Activated naive CD4-positive, alpha-beta T cell treated with anti-CD3 and anti-CD28 coated beads, Interleukin-2, amount 50 U/mL, for 16 hours (primary cell): ENCODE measurements around the gene SRMS.

Experiments
- DNase-seq: peaks from one replicate; pipeline ENCODE4 v3.0.0-alpha.2; 2020

SRMS gene

DNA sequence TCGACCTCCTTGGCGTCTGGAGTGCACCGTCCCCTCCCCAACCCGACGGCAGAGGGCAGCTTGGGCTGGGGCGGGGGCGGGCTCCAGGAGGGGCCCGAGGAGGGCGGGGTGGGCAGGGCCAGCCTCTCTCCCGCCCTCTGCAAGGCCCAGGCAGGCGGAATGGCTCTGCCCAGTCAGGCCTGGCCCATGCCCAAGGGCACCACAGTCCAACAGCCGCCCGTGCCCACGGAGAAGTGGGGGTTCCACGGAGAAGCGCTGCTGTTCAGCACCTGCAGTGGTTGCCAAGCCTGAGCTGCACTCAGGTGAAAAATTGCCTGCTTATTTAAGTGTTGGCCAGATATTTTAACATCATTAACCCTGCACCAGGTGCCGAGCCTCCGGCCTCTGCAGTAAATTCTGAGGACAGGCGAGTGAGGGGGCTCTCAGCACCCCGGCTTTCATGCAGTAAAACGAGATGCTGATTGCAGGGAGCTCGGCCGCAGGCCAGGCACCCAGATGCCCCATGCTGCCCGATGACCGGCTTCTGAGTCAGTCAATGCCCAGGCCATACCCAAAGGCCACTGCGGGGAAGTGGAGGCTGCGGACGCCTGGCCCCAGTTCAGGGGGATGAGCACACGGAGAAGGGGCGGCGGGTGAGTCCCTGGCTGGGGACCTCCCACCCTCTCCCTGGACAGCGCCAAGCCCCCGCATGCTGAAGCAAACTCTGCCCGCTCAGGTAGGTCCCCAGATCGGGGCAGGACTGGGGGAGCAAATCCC lies at the start of gene SRMS:
Gene SRMS (minus strand): TSS at position 25 of the 756 bp plus-strand sequence. CDS start 286 bp downstream, outside the sequence.
- no peak for DNase-seq

DNA sequence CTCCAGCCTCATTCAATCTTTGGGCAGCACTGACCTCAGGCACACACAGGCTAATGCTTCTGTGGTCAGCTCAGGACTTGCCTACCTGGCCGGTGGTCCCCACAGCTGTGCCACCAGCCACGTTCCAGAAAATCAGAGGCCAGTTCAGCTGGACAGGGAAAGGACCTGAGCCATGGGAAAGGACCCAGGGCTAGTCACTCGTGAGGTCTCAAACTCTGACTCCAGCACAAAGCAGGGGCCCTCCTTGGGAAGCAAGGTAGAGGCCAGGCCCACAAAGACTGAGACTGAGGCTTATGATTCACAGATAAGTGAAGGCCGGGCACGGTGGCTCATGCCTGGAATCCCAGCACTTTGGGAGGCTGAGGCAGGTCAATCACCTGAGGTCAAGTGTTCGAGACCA lies 48.9 kb upstream of the SRMS start:
- no peak for DNase-seq

DNA sequence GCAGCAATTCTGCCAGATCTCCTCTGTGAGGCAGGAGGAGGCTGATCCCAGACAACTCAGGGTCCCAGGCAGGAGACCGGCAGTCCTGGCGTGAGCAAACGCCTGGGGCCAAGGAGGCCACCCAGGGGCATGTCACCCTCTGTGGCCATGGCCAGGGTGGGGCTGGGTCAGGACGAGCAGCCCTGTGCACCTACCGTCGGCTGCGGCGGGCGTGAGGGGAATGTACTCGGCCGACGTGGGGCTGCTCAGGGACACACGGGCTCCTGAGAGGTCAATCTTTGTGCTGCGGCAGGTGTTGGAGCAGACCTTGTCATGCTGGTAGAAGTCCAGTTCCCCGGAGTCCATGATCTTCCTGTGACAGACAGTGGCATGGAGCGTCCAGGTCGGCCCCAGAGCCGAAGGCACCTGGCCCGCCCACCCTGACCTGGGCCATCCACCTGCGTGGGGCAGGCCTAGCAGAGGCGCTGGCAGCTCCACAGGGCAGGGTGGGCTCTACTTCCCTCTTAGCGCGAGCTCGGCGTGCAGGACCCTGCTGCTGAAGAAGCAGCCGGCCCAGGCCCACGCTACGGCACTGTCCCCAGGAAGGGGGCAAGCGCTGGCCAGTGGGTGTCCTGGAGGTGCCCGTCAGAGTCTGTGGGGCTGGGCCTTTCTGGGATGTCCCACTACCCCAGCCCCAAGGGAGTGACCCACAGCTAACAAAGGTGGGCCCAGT lies 48.0 kb upstream of the SRMS start:
- no peak for DNase-seq

GRCh38 chr20:63594043-63594561 lies 46.6 kb upstream of the SRMS start:
- no peak for DNase-seq

GRCh38 chr20:63592661-63593060 lies 45.1 kb upstream of the SRMS start:
- DNase-seq: no peak

- no peak for DNase-seq
These were observed 44.3 kb upstream of the SRMS start for GRCh38 chr20:63591786-63592355.

DNA sequence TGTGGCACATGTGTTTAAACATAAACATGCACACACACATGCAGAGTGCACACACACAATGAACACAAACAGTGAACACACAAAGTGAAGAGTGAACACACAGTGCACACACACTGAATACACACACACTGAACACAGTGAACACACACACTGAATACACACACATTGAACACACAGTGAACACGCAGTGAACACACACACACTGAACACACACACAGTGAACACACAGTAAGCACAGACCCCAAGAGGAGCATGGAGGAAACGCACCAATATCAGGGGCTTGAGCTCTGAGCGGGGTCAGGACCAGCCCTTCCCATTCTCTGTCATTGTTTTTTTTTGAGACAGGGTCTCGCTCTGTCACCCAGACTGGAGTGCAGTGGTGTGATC lies 43.6 kb upstream of the SRMS start:
- DNase-seq: no peak

DNA sequence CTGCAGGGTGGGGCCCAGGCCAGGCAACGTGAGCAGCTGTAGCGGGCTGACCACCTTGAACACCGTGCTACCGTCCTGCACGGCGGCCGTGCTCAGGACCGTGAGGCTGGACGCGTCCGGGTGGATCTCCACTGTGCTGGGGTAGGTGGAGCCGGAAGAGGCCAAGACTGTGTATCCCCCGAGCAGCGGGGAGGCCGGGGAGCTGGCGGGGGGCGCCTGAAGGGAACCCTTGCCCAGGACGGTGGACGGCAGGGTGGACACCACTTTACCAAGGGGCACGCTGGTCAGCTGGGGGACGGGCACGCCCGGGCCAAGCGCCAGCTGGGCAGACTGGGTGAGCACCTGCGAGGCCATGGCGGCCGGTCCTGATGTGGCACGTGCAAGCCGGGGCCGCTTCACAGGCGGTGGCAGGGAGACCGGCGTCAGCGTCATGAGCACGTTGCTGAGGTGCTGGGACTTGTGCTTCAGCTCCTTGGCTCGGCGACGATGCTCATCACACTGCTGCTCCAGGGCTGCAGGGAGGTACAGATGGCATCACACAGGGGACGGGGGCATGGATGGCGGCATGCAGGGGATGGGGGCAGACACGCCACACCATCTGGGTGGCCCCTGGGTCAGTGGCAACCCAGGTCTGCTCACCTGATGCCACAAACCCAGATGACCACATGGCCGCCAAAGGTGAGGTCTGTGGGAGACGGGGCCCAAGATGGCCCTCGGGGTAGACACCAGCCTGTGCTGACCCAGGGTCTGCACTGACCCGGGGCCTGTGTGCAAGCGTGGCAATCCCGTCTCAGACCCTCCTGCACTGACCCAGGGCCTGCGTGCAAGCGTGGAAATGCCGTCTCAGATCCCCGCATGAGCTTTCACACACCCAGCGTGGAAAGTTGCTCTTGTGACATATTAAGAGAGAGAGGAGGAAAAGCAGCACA lies 42.9 kb upstream of the SRMS start:
- DNase-seq: no peak

- no peak for DNase-seq
These were observed 42.0 kb upstream of the SRMS start for GRCh38 chr20:63589261-63590217.

DNA sequence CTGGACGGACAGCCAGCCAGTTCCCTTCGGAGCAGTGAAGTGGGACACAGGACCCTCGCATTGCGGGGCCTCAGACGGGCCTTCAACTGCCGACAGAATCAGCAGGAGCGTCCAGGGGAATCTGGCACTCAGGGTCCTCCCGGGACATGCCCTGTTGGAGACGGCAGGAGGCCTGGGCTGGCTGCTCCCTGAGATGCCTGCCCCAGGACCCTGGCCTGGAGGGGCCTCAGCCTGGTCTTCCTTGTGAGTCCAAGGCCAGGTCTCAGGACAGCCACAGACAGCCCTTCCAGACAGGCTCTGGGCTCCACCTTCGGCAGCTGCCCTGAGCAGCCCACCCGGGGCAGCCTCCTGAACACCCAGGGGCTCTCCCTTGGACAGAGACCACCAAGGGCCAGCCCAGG lies 41.1 kb upstream of the SRMS start:
- DNase-seq: no peak

DNA sequence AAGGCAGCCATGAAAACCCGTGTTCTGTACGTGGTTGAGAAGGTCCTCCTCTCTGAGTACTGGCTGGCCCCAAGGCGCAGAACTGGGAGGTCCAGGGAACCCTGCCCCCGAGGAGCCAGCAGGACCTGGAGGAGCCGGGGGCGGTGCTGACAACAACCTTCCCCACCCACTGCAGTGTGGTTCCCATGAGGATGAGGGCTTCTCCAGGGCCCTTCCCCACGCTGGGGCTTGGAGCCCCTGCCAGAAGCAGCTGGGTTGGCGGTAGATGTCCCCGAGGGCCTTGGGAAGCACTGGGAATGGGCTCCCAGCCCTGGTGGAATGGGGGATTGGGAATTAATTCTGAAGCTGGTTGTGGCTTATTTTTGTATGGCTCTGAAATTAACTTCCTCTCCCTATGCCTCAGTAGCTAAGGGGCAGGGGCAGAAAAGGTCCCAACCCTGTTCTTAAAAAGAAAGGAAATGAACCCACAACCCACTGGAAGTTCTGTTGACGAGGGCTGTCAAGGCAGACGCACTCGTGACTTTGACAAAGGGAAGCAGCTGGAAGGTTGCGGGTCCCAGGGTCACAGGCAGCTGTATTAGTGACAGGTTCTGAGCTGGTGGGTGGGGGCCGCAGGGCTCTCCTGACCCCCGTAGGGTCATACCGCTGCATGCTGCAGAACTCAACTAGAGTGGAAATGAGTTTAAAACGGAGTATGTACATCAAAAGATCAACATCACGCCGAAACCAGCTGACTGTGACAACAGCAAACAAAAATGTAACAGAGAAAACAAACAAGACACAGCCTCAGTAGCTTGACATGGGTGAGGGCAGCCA lies 40.4 kb upstream of the SRMS start:
- DNase-seq: no peak

DNA sequence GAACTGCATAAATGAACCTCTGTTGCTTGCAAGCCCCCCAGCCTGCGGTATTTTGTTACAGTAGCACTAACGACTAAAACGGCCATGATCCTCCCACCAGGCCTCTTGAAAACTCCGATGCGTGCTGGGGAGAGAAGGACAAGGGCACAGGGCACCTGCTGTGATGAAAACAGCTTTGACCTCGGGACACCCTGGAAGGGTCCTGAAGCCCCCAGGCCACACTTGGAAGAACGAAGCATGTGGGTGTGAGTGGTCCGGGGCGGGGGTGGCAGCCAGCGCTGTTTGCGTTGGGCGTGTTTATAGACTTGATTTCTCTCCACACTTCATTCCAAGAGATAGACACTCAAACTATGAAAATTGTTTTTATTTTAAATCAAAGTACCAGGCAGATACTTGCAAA lies 39.7 kb upstream of the SRMS start:
- no peak for DNase-seq

GRCh38 chr20:63586797-63587196 lies 39.2 kb upstream of the SRMS start:
- no peak for DNase-seq

DNA sequence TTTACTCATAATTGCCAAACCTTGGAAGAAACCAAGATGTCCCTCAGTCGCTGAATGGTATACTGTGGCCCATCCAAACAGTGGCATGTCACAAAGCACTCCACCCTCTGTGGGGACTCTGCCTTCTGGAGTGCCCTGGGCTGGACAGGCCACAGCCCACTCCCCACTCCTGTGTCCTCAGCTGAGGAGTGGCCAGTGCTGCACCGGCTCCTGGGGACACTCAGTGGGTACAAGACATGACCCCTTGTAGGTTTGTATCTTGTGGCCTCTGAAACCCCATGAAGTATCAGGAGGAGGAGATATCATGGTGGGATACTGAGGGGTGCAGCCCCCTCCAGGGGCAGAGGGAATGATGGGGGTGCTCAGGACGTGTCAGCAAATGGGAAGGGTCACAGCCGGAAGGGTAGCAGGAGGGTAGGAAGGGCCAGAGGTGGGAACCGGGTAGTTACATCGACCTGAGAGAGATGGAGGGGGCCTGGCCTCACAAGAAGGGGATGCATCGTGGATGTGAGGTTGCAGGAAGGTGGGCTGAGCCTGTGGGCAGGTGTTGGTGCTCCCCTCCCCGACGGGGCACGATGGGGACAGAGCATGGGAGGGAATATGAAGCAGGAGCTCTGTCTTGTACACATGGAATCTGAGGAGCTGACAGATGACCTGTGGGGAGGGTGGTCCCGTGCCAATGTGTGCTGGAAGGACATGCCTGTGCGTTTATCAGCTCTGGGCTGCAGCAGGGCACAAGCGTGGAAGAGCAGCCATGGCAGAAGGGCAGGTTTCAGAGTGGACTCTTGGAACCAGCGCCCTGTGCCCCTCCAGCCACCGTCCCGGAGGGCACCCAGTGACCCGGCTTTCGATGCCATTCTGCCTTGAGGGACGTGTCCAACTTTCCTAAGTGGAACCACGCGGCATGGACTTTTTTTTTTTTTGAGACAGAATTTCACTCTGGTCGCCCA lies 38.3 kb upstream of the SRMS start:
- DNase-seq: no peak

- no peak for DNase-seq
These were observed 35.0 kb upstream of the SRMS start for GRCh38 chr20:63582382-63583063.

DNA sequence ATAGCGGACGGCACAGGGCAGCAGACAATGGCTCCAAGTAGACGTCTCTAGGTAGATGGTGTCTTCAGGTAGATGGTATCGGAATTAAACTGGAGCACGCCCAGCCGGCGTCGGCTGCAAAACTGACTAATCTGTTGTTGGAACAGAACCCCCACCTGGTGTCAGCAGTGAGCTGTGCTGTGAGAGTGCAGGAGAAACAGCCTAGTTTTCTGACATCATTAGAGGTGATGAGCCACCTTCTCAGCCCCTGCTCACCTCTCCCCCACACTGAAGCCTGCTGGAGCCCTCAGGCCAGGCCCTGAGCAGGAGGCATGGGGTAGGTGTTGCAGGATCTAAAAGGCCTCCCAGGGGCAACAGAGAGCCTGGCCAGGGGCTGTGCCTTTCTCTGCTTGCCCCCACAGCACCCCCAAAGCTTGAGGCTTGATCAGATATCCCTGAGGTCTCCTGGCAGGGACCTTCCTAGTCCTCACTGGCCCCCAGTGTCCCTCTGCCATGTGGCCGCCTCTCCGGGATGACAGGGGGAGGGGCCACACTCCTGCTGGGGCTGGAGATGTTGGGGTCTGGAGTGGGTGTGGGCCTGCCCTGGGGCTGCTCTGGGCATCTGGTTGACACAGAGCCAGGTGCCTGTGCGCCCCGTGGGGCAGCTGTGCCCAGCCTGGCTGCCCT lies 33.4 kb upstream of the SRMS start:
- peak; percentile 77 for DNase-seq

- DNase-seq: no peak
These were observed 31.6 kb upstream of the SRMS start for GRCh38 chr20:63579017-63579694.
